ENCODE results near the gene FNTB.

GRCh38 chr14:65042296-65042695 lies 55.6 kb downstream of the FNTB start:
- TF ChIP-seq, protein P1, sequence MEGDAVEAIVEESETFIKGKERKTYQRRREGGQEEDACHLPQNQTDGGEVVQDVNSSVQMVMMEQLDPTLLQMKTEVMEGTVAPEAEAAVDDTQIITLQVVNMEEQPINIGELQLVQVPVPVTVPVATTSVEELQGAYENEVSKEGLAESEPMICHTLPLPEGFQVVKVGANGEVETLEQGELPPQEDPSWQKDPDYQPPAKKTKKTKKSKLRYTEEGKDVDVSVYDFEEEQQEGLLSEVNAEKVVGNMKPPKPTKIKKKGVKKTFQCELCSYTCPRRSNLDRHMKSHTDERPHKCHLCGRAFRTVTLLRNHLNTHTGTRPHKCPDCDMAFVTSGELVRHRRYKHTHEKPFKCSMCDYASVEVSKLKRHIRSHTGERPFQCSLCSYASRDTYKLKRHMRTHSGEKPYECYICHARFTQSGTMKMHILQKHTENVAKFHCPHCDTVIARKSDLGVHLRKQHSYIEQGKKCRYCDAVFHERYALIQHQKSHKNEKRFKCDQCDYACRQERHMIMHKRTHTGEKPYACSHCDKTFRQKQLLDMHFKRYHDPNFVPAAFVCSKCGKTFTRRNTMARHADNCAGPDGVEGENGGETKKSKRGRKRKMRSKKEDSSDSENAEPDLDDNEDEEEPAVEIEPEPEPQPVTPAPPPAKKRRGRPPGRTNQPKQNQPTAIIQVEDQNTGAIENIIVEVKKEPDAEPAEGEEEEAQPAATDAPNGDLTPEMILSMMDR (conservative IDR thresholded peaks at IDR 0.05; ENCODE audit: low read depth, low read length): no peak
- no peak for TF ChIP-seq EZH2 (IDR thresholded peaks at IDR 0.05; ENCODE audit: low read length, unreplicated experiment)

All from PC-3 (cell line).